NT2/D1 (cell line): ENCODE results near the gene EVI5L.

Experiments
- YY1 ChIP-seq: IDR thresholded peaks from 2 replicates; pipeline ENCODE4 v1.6.1; 2011; ENCODE audit not compliant: insufficient read length, insufficient read depth
- ZNF274 ChIP-seq: IDR thresholded peaks from 2 replicates; pipeline ENCODE4 v1.6.1; 2011; ENCODE audit warnings: mild to moderate bottlenecking, low read depth, low read length

DNA sequence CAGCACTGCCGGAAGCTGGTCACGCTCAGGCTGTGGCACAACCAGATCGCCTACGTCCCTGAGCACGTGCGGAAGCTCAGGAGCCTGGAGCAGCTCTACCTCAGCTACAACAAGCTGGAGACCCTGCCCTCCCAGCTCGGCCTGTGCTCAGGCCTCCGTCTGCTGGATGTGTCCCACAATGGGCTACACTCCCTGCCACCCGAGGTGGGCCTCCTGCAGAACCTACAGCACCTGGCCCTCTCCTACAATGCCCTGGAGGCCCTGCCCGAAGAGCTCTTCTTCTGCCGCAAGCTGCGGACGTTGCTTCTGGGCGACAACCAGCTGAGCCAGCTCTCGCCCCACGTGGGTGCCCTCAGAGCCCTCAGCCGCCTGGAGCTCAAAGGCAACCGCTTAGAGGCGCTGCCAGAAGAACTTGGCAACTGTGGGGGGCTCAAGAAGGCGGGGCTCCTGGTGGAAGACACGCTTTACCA is 70.4 kb downstream of the EVI5L start:
- TF ChIP-seq ZNF274 (no peak), YY1 (no peak)
